GM19099 (cell line): Measurements from ENCODE around the gene LEKR1.

Experiments used
- POLR2A ChIP-seq: IDR thresholded peaks from 3 replicates; pipeline ENCODE4 v1.6.1; 2011; ENCODE audit warnings: low read depth; ENCODE audit not compliant: insufficient read length; ENCODE audit errors: extremely low read depth

LEKR1 gene

GRCh38 chr3:157058392-157059071 lies 232.4 kb downstream of the LEKR1 start:
- TF ChIP-seq POLR2A: no peak

DNA sequence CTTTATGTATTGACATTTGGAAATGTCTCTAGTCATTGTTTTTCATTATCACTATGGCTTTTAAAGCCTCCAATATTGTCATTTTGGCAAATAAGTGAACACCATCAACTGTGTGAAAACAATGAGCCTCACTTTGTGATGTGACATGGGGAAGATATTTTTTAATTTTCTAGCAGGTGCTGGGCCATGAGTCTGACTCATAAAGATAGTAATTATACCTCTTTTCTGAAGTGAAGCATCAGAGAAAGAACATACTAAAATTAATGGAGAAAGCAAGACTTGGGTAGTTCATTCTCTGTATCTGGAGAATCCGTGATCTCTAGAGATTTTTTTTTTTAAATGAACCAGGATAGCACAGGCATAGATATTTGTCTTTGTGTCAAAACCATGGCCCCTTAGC lies 233.0 kb downstream of the LEKR1 start:
- no peak for TF ChIP-seq POLR2A

GRCh38 chr3:157059661-157060060 lies 233.5 kb downstream of the LEKR1 start:
- TF ChIP-seq POLR2A: no peak

DNA sequence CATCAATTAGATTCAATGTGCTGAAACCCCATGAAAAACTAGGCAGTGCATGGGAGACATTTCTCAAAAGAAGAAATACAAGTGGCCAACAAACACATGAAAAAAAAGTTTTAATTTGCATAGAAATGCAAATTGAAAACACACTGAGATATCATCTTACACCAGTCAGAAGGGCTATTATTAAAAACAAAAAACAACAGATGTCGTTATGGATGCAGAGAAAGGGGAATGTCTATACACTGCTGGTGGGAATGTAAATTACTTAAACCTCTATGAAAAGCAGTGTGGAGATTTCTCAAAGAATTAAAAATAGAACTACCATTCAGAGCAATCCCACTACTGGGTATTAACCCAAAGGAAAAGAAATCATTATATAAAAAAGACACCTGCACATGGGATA lies 235.1 kb downstream of the LEKR1 start:
- TF ChIP-seq POLR2A: no peak

DNA sequence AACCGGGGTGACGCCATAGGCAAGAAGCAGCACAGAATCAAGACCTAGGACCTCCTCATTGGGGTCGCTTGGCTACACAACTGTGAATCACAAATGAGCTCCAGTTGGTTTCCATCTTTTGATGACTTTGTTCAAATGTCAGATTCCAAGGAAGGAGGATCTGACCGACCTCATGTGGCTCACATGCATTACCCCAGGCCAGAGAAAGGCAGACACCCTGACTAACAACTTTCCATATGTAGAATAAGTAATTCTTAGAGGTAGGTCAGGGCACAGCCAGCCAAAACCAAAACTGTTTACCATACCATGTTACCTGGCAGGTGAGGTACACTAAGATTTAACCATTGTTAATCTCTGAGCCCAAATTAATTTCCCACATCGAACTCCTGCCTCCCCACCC lies 237.3 kb downstream of the LEKR1 start:
- no peak for TF ChIP-seq POLR2A

- no peak for TF ChIP-seq POLR2A
These were observed 237.8 kb downstream of the LEKR1 start for GRCh38 chr3:157063926-157064325.

GRCh38 chr3:157064402-157064801 lies 238.2 kb downstream of the LEKR1 start:
- TF ChIP-seq POLR2A: no peak

DNA sequence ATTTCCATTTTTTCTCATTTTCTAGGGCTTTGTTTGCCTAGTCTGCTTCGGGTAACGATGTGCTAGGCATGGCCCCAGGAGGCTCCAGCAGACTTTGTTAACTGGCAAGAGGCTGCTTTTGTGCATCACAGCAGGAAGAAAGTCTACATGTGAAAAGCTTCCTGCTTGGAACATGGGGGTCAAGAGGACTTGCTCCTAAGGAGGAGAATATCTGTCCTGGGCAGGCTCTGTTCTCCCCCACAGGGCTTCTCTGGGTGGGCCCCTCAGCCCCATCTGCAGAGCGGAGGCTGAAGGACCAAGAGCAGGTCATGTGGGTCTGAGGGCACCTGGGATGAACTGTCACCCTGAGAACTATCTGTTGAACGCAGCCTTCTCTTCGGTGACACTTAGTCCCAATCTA lies 239.0 kb downstream of the LEKR1 start:
- TF ChIP-seq POLR2A: no peak

DNA sequence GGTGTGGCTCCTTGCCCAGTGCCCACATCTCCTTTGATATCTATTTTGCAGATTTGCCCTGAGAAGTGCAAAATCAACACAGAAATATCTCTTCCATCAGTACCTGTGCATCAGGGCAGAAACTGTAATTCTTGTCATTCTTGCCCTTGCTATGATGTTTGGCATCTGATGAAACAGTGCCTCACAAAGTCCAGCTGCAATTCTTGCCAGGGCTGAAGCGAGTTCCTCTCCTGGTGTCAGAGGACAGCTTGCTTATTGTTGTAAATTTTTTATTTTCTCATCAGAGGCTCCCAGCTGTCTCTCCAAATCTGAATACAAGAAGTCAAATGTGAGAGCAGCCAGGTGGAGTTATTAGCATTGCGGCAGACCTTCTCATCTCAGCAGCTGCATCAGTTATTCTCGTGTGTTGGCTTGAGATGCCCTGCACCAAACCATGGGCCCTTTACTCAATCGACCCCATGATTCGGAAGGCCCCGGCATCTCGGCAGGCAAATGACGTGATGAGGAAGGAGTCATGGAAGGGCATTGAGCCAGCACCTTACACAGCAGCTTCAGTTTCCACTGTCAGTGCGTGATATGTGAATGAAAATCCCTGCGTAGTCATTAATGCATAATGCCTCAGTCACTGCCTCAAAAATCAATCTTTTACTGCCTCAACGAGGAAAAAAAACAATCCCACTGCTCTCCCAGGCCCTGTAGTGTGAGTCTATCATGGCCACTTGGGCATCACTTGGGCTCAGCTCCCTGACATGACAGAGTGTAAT lies 240.4 kb downstream of the LEKR1 start:
- TF ChIP-seq POLR2A: no peak

DNA sequence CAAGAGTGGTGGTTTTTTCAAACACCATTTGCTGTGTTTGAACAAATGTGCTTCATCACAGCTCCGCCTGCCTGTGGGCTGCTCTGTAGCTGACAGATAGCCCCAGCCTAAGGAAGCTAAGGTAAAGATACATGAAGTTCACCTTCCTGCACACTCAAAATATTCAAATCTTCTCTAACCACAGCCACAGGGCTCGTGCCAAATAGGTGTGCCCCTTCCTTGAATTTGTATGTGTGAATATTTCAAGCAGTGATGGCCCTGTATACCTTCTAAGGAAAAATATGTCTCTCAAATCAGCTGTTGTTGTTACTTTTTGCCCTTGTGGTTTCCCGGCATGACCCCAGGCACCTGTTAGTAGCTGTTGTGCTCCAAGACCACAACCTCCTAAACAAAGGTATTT lies 241.0 kb downstream of the LEKR1 start:
- no peak for TF ChIP-seq POLR2A

- no peak for TF ChIP-seq POLR2A
These were observed 243.3 kb downstream of the LEKR1 start for GRCh38 chr3:157069406-157069805.

- TF ChIP-seq POLR2A: no peak
These were observed 243.9 kb downstream of the LEKR1 start for GRCh38 chr3:157069846-157070677.

- no peak for TF ChIP-seq POLR2A
These were observed 244.5 kb downstream of the LEKR1 start for GRCh38 chr3:157070678-157070999.

DNA sequence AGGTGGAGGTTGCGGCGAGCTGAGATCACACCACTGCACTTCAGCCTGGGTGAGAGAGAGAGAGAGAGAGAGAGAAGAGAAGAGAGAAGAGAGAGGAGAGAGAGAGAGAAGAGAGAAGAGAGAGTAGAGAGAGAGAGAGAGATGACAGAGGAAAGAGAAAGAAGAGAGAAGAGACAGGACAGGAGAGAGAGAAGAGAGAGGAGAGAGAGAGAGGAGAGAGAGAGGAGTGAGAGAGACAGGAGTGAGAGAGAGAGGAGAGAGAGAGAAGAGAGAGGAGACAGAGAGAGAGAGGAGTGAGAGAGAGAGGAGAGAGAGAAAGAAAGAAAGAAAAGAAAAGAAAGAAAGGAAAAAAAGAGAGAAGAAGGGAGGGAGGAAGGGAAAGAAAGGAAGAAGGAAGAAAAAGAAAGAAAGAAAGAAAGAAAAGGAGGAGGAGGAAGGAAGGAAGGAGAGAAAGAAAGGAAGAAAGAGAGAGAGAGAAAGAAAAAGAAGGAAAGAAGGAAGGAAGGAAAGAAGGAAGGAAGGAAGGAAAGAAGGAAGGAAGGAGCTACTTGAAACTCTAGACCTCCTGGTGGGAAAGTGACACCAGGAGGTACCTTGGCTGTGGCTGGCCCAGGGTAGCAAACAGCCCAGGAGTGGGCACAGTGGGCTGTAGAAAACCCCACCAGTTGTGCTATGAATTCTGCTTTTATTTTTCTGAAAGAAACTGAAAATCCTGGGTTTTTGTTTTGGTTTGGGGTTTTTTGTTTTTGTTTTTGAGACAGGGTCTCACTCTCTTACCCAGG lies 245.8 kb downstream of the LEKR1 start:
- TF ChIP-seq POLR2A: no peak

DNA sequence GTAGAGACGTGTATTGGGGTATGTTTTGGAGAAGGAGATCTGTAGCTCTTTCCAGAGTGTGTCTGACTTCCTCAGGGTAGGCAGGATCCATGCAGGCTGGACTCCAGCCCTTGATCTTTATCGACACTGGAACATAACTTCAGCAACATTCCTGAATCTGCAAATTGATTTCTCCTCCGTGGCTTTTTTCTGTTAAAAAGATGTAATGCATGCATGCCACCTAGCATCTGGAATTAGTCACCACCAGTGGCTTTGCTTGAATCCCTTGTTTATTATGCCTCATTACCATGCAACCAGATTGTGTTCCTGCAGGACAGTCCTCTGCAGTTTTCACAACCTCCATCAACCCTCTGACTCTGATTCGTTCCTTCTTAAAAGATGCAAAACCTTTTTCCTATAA lies 247.7 kb downstream of the LEKR1 start:
- no peak for TF ChIP-seq POLR2A
